Medulla oblongata (tissue), 1 donor: ENCODE measurements around the gene RDH5.
A peak's percentile ranks its signal among the peaks of the same experiment; 100 is the strongest.

ENCODE experiments used
- DNase-seq: peaks from one replicate; pipeline ENCODE4 v3.0.0-alpha.2; 2015; ENCODE audit errors: extremely low spot score

The RDH5 gene

DNA sequence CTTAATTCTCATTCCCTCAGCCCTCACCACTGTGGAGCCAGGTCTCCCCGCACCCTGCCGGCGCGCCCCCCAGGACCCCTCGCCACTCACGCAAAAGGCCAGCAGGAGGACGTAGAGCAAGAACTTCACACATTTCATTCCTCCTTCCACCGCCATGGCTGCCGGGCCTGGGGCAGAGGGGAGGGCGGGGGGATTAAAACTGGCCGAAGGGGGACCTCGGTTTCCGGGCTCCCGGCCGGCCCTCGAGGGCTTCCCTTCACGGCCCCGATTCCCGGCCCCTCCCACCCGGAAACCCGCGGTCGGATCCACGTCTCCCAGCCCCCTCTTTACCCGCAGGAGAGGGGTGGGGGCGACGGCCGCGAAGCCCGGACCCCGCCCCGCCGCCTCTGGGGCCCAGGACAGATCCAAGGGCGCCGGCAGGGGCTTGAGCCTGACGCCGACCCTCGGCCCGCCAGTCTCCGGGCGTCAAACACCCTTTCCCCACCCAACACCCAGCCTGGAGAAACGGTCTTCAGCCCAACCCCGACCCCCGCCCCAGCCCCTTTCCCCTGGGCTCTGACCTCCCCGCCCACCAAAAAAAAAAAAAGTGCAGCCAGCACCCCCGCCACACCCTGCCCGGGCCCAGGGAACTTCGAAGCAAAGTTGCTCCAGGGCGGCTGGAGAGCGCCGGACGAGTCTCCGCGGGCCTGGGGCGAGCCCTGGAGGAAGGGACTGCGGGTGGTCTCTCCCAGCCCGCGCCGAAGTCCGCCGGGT lies 8.2 kb downstream of the RDH5 start:
- peak; percentile 76 for DNase-seq

DNA sequence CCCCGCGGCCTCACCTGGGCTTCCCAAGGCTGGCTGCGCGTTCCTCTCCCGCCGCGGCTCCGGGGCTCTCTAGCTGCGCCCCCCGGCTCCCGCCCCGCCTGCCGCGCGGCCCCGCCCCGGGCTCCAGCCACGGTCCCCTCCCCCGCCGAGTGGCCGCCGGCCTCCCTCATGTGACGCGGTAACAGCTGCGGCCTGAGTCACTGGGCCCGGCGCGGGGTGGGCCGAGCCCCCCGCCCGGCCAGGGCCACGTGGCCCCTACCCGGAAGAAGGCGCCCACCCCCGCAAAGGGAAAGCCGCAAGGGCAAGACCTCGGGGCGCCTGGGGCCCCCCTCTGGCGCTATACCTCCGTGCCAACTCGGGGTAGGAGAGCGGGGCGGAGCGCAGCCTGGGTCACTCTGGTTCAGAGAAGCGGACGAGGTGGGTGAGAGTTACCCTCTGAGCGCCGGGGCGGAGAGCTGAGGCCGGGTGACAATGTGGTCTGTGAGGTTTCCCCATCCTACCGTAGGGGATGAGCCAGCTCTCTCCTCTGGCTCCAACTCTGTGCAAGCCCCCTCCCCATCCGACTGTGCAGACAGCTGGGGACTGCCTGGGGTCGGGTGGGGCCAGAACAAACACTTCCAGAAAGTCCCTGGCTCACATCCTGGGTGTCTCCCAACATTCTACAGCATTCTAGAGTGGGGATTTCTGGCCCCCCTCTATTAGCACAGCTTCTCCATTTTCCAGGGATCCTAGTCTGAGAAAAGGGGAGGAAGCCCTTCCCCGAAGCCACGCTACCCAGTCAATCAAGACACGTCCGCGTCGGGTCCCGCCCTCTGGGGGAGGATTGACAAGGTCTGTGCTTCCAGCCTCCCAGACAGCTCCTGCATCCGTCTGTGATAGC lies 9.0 kb downstream of the RDH5 start, which contains the start of gene CD63:
Gene CD63 (minus strand): TSS at position 71 of the 880 bp plus-strand sequence. CDS start 668 bp downstream, outside the sequence.
- peak; percentile 98 for DNase-seq

DNA sequence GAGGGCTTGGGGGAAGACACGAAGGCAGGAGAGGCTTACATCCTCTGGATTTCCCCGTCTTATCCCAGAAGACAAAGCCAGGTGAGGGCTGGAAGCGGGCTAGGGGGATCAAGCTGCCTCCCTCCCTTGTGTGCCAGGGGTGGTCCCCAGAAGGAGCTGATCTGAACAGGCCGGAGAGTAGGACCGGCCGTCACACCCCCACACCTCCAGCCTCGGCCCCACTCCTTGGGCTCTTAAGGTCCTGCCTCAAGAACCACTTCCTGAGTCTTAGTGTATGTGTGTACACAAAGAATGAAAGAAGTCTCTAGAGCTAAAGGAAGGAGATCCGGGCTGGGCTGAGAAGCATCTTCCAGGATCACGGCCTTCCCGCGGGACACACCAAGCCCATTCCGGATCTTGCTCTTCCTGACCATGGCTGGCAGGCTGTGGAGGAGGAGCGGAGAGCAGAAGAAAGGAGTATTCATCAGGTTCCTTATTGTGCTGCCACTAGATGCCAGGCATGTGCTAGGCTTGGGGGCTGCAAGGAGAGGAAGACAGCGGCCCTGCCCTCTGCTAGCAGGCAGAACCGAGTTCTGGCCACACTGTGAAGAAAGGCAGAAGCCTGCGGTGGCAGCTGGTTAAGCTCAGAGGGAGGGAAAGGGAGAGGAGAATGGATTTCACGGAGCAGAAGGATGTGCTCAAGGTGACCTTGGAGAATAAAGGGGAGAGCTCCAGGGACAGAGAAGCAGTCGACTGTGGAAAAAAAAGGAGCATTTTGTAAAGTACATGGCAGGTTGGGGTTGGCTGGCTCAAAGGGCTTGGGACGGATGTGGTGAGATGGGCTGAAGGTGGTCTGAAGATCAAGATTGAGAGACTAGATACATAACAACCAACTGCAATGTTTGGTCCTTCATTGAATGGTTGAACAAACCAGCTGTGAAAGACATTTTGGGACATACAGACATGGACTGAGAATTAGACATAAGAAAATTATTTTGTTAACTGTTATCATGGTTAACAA lies 9.9 kb downstream of the RDH5 start:
- DNase-seq = peak; percentile 88

DNA sequence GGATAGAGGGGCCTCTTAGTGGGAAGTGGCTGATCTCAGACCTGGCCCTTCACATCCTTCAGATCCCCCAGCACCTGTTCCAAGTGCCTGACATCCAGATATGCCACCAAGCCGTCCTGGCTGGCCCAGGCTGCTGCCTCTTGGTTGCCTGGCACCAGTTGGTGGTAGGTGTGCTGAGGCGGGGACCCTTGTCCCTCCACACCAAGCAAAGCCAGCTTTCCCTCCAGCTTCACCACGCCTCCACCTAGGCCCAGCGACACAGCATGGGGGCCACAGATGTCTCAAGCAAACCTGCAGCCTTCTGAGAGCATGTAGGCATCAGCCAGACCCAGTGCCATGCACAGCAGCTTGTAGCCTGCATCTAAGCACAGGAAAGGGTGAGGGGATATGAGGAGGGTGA lies 12.1 kb downstream of the RDH5 start:
- DNase-seq = no peak

DNA sequence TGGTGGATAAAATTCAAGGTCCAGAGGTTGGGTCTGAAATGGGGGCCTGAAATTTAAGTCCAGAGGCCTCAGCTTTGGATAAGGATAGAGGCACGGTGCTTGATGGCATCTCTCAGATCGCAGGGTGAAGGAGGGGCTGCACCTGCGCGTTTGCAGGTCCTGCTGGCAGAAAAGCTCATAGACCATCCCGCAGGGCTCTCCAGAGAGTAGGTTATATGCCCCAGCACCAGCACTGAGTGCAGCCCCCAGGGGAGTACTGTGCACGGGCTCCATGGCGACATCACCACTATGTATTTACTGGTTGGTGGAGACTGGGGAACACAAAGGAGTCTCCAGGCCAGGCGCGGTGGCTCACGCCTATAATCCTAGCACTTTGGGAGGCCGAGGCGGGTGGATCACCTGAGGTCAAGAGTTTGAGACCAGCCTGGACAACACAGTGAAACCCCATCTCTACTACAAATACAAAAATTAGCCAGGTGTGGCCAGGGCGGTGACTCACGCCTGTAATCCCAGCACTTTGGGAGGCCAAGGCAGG lies 12.9 kb downstream of the RDH5 start:
- DNase-seq = no peak

DNA sequence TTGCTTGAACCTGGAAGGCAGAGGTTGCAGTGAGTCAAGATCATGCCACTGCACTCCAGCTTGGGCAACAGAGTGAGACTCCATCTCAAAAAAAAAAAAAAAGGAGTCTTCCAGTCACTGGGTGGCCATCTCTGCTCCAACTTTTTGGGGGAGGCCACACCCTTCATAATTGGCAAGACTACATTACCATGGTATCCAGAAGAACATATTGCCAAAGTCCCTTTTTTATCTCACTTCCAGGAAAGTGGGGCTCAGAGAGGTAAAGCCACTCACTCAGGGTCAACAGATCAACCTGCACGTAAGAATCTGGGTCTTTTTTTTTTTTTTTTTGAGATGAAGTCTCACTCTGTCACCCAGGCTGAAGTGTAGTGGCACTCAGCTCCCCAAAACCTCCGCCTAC lies 13.7 kb downstream of the RDH5 start:
- no peak for DNase-seq

DNA sequence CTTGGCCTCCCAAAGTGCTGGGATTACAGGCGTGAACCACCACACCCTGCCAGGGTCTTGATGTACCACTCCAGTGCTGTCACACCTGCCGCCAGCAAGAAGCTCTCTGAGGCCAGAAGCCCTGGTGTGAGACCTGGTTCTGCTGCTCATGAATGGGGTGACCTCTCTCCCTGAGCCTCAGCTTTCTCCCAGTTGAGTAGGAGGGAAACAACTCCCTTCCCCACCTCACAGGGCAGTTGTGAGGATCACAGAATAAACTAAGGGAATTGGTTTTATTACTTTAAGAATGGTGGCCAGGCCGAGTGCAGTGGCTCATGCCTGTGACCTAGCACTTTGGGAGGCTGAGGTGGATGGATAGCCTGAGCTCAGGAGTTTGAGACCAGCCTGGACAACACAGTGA lies 14.4 kb downstream of the RDH5 start:
- DNase-seq = no peak

DNA sequence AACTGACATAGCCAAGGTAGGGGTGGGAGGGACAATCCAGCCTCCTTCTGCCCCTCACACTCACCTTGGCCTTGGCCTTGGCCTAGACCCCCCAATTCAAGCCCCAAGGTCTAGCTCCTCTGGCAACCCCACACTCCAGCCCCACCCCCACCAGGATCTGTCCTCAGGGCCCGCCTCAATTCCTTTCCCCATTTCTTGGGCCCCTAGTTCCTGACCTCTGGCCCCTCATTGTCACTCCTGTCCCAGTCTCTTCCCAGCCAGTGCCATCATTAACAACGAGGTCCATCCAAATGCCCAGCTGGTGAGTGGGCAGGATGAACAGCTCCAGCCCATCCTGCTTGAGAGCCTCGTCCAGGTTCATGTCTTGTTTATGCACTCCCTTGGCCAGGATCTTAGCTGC lies 15.9 kb downstream of the RDH5 start:
- DNase-seq = no peak

DNA sequence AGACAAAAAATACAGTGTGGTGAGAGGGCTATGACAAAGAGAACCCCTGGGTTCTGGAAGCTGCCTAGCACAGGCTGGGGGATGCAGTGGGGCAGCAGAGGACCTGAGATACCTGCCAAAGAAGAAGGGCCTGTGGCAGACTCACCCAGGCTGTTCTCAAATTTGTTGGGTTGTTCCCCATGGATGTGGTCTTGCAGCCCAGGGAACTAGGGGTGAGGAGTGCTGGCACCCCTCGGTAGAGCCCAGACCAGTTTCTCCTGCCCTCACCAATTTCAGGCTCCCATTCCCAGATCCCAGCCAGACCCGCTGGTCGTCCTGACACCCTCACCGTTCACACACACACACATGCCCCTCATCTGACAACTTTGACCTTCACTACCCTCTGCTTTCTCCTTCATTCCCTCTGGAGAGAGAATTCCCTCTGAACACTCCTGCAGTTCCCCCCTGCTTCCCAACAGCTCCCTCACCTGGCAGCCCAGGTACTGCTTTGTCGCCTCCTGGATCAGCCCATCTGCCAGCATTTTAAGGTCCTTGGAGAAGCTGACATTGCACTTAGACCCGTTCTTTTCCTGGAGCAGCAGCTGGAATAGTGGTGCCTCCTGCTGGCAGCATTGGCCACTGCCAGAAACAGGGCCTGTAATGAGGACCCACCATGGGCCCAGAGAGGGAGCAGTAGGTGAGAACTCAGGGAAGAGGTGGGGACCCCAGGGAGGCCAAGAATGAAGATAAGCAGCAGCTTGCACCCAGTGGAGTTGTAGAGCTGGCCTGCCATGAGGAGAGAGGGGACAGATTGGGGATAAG lies 16.8 kb downstream of the RDH5 start:
- peak; percentile 83 for DNase-seq

DNA sequence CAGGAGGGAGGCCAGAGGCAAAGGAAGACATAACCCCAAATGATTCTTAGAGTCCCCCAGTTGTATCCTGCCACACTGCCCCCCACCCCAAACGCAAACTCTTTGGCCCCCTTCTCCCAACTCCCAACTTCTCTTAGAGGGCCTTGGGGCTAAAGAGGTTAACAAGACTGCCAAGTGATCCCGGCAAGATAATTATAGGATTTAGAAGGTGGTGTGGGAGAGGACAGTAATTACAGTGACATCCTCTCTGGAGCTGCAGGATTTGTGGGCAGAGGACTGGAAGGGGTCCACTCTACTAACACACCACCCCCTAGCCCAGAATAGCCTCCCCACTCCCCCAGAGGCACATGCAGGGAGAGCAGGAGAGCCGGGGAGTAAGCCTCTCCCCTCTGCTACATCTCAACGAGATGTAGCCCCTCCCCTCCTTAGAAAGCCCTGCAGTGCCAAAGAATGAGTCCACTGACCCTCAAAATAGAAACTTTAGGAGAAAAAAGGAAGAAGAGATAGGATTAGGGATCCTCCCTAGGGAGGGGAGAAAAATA lies 17.5 kb downstream of the RDH5 start:
- DNase-seq = peak; percentile 11

DNA sequence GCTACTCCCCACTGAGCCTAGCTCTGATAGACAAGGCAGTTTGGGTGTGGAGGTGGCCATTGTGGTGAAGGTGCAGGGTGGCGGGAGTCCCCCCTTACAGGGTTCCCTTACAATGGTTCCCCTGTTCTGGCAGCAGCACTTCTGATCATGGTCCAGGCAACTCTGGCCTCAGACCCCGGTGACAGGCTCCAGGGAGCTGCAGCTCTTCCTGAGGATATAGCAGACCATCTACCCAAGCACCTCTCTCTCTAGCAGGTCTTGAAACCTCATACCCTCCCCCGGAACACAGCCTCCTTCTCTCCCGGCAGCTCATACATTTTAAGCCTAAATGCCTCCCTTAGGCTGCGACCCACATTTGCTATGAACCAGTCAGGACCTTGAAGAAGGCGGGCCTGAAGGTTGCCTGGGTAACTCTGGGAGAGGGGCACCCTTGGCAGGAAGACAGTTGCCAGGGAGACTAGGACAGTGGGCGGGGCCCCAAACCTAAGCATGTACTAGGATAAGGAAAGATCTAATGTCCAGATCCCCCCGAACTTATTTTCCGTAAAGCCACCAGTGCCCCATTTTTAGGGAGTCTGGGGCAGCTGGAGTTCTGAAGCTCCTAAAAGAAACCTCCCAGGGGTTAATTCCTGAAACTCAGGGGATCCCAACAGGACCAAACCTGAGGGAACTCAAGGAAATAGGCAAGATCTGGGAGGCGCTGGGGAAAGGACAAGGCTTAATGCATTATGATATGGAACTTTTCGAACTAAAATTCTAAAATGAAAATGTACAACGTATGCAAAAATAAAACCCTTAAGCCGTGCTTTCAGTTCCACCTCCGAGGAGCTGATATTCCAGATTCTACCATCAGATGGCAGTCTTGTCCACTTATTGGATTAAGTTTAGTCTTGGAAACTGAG lies 18.2 kb downstream of the RDH5 start:
- DNase-seq = peak; percentile 96

DNA sequence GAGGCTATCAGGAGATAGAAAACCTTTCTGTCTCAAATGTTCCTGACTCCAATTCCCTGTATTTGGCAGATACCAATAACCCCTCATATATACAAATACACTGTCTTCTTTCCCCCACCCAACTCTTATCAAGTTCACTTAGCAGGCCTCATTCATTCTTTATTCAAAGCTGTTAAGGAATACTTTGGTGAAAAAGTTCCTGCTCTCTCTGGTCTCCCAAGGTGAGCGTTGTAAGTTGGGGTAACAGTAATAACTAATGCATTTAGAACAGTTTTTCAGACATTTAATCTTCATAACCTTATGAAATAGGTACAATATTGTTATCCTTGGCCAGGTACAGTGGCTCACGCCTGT lies 18.8 kb downstream of the RDH5 start:
- no peak for DNase-seq

DNA sequence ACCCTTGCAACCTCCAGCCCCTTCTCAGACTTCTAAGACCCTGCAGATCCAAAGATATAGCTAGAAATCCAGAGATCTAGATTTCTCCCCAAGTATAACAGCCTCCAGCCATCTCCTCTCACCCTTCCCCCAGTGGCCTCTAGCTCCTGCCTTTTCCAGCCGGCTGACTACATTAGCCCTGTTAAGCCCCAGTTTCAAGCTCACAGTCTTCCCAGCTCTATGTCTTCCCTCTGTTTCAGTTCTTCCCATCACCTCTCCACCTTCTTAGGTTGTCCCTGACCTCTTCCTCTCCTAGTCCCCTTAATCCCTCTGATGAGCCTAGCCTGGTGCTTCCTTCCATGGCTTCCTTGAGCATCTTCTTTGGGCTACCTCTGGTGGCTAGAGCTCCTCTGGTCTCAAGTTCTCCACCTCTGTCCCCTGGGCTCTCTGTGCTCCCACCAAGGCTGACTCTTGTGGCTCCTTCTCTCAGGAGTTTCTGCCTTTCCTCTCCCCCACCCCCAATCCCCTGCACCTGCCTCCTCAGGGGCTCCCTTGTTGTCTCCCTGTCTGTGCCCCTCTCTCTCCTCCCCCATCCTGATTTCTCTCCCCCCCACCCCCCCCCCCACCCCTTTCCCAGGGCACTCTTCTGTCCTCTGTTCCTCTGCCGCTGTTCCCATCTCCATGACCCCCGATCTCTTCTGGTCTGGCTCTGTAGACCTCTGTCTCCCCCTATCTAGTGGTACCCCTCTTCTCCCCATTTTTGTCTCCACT lies 21.9 kb downstream of the RDH5 start:
- DNase-seq = no peak

DNA sequence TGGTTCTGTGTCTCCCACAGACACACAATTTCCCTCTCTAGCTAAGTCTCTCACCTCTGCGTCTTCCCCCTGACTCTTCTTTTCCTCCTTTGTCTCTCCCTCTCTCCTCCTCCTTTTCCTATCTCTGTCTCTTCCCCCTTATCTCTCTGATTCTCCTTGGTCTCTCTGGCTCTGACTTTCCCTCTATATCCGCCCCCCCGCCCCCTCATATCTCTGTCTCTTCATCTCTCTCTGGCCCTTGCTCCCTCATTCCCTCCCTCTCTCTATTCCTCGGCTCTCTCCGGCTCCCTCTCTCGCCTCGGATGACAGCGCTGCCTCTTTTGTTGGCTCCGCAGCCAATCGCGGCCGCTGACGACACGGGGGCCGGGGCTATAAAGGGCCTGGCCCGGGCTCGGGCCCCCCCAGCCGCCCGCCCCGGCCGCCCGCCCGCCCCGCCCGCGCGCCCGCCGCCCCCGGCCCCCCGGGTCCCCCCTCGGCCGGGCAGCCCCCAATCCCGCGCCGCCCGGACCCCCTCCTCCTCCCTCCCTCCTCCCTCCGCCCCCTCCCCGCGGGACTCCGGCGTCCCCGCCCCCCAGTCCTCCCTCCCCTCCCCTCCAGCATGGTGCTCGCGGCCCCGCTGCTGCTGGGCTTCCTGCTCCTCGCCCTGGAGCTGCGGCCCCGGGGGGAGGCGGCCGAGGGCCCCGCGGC lies 22.7 kb downstream of the RDH5 start, which contains the start of gene GDF11:
Gene GDF11 (plus strand): TSS at position 404 of the 687 bp plus-strand sequence. CDS start 195 bp downstream, at position 599.
- DNase-seq = peak; percentile 92

DNA sequence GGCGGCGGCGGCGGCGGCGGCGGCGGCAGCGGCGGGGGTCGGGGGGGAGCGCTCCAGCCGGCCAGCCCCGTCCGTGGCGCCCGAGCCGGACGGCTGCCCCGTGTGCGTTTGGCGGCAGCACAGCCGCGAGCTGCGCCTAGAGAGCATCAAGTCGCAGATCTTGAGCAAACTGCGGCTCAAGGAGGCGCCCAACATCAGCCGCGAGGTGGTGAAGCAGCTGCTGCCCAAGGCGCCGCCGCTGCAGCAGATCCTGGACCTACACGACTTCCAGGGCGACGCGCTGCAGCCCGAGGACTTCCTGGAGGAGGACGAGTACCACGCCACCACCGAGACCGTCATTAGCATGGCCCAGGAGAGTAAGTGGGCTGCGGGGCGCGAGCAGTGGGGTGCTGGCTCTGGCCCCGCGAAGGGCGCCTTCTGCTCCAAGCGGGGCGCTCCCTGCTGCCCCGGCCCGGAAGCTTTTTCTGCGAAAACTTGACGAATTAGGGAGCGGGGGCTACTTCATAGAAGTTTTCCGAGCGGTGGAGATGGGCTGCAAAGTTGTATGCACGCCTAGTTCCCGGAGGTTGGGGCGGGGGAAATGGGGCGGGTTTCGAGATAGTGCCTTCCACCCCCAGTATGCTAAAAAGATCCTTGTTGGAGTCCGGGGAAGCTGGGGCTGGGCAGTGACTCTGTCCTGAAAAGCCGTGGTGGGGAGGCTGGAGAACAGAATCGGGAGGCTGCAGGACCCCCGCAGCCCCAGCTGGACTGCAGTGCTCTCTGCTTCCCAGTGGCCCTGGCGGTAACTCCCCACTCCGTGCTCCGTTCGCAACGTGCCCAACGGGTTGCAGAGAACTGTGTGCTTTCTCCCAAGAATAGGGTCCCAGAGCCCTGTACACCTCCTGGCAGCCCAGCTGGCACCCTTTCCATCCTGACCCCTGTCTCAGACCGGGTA lies 23.5 kb downstream of the RDH5 start:
- no peak for DNase-seq

DNA sequence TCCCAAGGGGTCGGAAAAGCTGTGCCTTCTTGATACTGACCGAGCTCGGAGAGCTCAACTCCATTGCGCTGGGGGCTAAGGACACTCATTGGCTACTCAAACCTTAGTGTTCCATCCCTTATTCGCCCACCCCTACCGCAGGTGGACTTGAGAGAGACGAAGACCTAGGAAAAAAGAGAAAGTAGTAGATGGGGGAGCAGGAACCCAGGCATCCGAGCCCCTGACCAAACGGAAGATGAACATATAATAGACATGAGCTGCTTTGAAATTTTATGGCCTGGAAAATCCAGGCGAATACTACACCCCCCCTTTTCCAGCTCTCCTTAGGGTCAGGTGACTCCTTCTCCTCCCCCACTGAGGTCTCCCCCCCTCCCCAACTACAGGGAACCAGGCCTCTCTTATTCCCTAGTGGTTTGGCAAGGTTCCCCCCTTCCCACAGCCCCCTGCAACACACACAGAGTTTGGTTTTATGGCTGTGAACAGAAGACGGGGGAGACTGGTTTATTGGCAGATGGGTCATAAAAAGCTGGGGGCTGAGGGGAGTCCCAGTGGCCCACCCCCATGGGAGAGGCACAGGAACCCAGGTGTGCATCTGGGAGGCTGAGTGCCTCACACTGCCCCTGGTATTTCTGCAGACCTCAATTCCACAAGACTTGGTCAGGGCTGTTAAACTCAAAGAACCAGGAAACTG lies 24.3 kb downstream of the RDH5 start:
- no peak for DNase-seq
